ENCODE results near the gene STRN3.

- TF ChIP-seq EZH2 (IDR thresholded peaks at IDR 0.05) (no peak), POLR2AphosphoS5 (IDR thresholded peaks at IDR 0.05; ENCODE audit: borderline replicate concordance, low read depth, low read length) (no peak), FOXP2 (optimal IDR thresholded peaks at IDR 0.05; ENCODE audit: control extremely low read depth, extremely low read length, insufficient read depth) (no peak)
Measured at GRCh38 chr14:30972882-30973582, 53.1 kb downstream of the STRN3 start.
